ENCODE data around the gene PCA3. TPM values are rescaled to one million over a fixed set of nuclear protein-coding genes. Genes with fewer than 3 reads are reported as not detected.
"Not testable (repeated sequence)": the region's sequence is repeated elsewhere in the genome, so short reads cannot be mapped to it uniquely, and the experiment has no call there.

The PCA3 gene
- total RNA-seq, 2 experiments from 2014 or later = not detected

DNA sequence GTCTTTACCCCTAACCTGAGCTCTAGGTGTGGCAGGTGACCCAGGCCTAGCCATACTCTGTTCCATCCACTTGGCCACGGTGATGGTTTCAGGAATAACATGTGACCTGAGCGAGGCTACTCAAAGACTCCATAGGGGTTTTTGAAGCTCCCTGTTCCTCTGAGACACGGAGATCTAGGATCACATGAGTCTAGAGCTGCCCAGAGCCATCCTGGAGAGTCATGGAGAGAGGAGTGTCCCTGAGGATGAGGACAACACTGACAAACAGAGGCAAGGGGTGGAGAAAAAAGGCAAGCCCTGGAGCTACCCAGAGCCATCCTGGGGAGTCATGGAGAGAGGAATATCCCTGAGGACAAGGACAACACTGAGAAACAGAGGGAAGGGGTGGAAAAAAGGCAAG, 29.5 kb upstream of the PCA3 start:
- Mint-ChIP-seq H3K27ac (no peak overlapping the region), H3K27me3 (peaks cover 20% of the 10 kb centered on the region), H3K9me3 (no peaks in the 10 kb centered on the region), H3K4me1 (no peaks in the 10 kb centered on the region), H3K4me3 (no peak overlapping the region), H3K36me3 (ENCODE audit: low read depth) (no peaks in the 10 kb centered on the region)
- no peak for DNase-seq
- ChIA-PET CTCF (no interaction called here), POLR2A (no interaction called here)

DNA sequence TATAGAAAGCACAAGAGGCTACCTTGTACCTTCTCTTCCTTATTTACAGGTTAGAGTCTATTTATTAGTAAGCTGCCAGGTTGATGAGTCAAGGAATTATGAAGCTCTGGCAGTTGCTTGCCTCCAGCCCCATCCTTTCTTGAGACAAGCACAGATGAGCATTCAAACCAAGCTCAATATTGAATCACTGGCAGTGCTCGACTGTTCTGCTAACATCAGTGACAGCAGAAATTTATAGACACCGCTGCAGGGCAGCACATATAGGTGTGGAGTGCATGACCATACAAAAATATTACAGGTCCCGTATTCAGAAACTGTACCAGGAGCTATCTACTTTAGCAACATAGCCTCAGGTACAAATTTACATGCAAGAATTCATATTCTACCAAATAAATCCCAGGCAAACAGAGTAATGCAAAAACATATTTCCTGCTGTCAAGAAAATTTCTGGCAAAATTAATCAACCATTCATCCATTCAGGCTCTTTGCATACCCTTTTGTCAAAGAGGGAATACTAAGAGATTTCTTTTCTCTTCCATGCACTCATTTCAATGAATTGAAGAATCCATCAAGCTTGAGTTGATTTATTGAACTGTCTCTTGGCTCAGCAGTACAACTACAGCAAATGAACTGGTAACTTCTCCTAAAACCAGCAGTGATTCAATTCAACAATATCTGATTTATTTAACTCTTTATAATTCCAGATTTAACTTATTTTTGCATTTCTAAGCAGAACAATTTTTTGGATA, 26.9 kb upstream of the PCA3 start:
- Mint-ChIP-seq H3K27me3 (peaks cover 15% of the 10 kb centered on the region), H3K36me3 (ENCODE audit: low read depth) (no peaks in the 10 kb centered on the region), H3K4me1 (no peaks in the 10 kb centered on the region), H3K27ac (no peak overlapping the region), H3K9me3 (no peaks in the 10 kb centered on the region), H3K4me3 (no peak overlapping the region)
- no peak for DNase-seq
- ChIA-PET CTCF (interaction anchor here (0.6 kb wide), 1 partner anchor 399 kb away, joined by 4 read pairs; no protein-coding TSS in a partner anchor), POLR2A (no interaction called here)

DNA sequence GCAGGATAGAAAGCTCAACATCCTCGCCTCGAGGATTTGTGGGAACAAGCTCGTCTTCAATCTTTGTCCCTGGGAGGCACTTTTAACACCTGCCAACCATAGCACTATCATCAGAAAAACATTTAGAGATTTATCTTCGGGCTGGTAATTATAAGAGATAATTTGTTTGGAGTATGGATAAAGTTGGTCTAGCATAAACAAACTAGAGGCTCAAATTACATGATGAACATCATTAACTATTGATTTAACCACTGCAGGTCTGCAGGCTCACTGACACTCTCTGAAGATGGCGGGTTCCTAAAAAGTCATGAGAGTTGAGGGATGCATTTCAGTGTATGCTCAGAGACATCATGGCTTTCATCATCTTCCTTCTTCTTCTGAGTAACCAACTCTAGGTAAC, 25.8 kb upstream of the PCA3 start:
- CTCF ChIA-PET = no interaction called here
- POLR2A ChIA-PET = no interaction called here
- no peak overlapping the region for H3K27ac Mint-ChIP-seq
- no peaks in the 10 kb centered on the region for H3K4me1 Mint-ChIP-seq
- peaks cover 4% of the 10 kb centered on the region for H3K9me3 Mint-ChIP-seq
- H3K36me3 Mint-ChIP-seq (ENCODE audit: low read depth) = no peaks in the 10 kb centered on the region
- H3K4me3 Mint-ChIP-seq = no peak overlapping the region
- peaks cover 12% of the 10 kb centered on the region for H3K27me3 Mint-ChIP-seq
- no peak for DNase-seq

DNA sequence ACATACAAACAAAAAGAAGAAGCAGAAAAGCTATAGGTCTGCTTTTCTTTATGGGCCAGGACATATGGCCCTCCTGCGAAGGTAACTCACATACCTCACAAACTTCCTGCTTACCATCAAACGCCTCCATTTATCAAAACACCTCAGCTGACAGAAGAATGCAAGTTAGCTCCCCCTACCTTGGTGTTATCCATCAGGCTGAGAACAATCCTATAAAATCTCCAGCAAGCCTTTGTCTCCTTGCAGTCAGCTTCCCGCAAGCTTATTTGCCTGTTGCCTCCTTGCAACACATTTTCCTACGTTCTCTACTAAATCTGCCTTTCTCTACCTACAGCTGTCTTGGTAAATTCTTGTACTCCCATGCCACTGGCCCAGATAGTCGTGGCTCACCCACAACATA, 22.7 kb upstream of the PCA3 start:
- POLR2A ChIA-PET = no interaction called here
- H3K27me3 Mint-ChIP-seq = peaks cover 5% of the 10 kb centered on the region
- peaks cover 6% of the 10 kb centered on the region for H3K4me1 Mint-ChIP-seq
- DNase-seq = no peak
- H3K4me3 Mint-ChIP-seq = no peak overlapping the region
- H3K9me3 Mint-ChIP-seq = peaks cover 4% of the 10 kb centered on the region
- CTCF ChIA-PET = no interaction called here
- H3K27ac Mint-ChIP-seq = no peak overlapping the region
- H3K36me3 Mint-ChIP-seq (ENCODE audit: low read depth) = no peaks in the 10 kb centered on the region

DNA sequence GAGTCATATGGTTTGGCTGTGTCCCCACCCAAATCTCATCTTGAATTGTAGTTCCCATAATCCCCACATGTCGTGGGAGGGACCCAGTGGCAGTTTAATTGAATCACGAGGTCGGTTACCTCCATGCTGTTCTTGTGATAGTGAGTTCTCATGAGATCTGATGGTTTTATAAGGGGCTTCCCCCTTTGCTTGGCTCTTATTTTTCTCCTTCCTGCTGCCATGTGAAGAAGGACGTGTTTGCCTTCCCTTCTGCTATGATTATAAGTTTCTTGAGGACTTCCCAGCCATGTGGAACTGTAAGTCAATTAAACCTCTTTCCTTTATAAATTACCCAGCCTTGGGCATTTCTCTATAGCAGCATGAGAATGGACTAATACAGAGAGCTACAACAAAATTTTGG, 21.3 kb upstream of the PCA3 start:
- not testable (repeated sequence) for H3K36me3 Mint-ChIP-seq (ENCODE audit: low read depth); H3K9me3 Mint-ChIP-seq

DNA sequence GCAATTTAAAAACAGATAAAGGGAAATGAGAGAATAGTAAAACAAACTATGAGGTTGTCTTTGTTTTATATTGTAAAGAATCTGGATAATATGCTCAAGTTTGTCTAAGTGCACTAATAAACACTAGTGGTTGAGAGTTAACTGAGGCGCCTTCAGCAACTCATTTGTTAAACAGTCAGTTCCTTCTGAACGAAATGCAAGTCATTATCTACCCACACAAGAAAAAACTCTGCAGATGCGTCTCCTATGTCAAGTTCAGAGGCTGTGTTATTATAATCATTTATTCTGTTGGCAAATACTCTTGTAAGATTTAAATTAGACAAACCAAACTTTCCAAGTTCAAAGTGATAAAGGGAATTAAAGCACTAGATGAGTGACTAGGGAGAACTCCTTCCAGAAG, 20.3 kb upstream of the PCA3 start:
- Mint-ChIP-seq H3K27ac (no peak overlapping the region), H3K4me1 (peaks cover 6% of the 10 kb centered on the region), H3K36me3 (ENCODE audit: low read depth) (no peaks in the 10 kb centered on the region), H3K27me3 (peaks cover 3% of the 10 kb centered on the region), H3K4me3 (no peak overlapping the region), H3K9me3 (peaks cover 4% of the 10 kb centered on the region)
- ChIA-PET CTCF (no interaction called here), POLR2A (no interaction called here)
- no peak for DNase-seq

More for the DNA sequence above, 21.3 kb upstream of the PCA3 start:
- POLR2A ChIA-PET, H3K4me1 Mint-ChIP-seq, H3K27ac Mint-ChIP-seq, DNase-seq, H3K4me3 Mint-ChIP-seq, H3K27me3 Mint-ChIP-seq: not testable (repeated sequence)
- CTCF ChIA-PET = interaction anchor here (0.6 kb wide), 1 partner anchor 300 kb away, joined by 3 read pairs; no protein-coding TSS in a partner anchor

DNA sequence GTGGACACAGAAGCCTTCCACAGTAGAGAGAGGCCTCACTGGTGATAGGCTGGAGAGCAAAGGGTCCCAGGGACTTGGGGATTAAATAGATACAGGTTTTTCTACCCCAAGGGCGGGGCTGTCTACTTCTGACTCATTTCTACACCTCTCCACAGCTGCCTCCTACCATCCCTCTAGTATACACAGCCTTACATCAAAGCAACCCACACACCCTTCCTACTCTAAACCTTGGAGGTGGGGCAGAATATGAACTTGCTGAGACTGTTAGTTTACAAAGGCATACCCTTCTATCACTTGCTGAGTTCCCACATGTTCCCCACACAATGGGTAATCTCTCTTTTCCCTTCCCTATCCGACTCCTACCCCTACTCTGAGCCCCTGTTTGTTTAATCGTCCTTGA, 19.9 kb upstream of the PCA3 start:
- peaks cover 6% of the 10 kb centered on the region for H3K4me1 Mint-ChIP-seq
- peaks cover 3% of the 10 kb centered on the region for H3K27me3 Mint-ChIP-seq
- no peak overlapping the region for H3K4me3 Mint-ChIP-seq
- ChIA-PET CTCF (no interaction called here), POLR2A (no interaction called here)
- no peaks in the 10 kb centered on the region for H3K36me3 Mint-ChIP-seq (ENCODE audit: low read depth)
- H3K9me3 Mint-ChIP-seq = peaks cover 4% of the 10 kb centered on the region
- no peak for DNase-seq
- no peak overlapping the region for H3K27ac Mint-ChIP-seq

DNA sequence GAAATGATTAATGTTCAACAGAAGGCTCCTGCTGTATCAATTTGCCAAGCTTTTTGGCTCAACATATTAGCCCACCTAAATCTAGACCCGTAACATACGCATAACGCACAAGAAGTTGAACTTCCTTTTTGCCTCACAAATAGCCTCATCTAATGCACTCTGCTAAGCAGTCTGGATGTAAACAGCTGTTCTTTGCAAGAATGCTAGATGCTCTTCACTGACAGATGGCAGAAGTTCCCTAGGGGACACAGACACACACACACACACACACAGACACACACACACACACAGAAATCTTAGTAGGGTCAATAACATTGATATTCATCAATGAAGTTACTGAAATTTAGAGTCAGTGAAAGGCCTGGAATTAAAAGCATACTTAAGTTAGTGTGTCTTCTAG, 13.2 kb upstream of the PCA3 start:
- ChIA-PET POLR2A (no interaction called here), CTCF (no interaction called here)
- peaks cover 3% of the 10 kb centered on the region for H3K27me3 Mint-ChIP-seq

DNA sequence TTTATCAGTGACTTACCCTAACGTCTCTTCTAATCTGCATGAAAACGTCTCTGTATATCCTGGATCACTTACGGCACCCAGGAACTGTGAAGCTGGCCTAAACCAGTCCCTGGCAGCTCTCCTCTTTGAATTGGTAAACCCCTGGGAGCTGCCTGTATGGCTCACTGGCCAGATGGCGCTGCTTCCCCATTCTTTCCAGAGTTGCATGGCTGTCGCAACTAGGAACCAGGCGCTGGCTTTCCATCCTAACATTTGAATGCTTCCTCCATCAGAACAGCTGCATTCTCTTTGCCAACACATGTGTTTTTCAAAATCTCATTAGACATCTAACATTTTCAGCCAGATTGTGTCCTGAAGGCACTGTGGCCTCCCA, 8.0 kb upstream of the PCA3 start:
- ChIA-PET CTCF (interaction anchor here (1.1 kb wide), 1 partner anchor 36 kb away, joined by 3 read pairs; no protein-coding TSS in a partner anchor), POLR2A (interaction anchor here (0.6 kb wide), 1 partner anchor 89 kb away, joined by 3 read pairs; no protein-coding TSS in a partner anchor)
- Mint-ChIP-seq H3K27me3 (no peaks in the 10 kb centered on the region), H3K36me3 (ENCODE audit: low read depth) (no peaks in the 10 kb centered on the region), H3K4me1 (no peaks in the 10 kb centered on the region), H3K4me3 (no peak overlapping the region), H3K9me3 (no peaks in the 10 kb centered on the region), H3K27ac (no peak overlapping the region)
- DNase-seq = no peak

More for the DNA sequence above, 13.2 kb upstream of the PCA3 start:
- no peak for DNase-seq
- H3K9me3 Mint-ChIP-seq = no peaks in the 10 kb centered on the region
- no peaks in the 10 kb centered on the region for H3K36me3 Mint-ChIP-seq (ENCODE audit: low read depth)
- no peak overlapping the region for H3K4me3 Mint-ChIP-seq
- no peak overlapping the region for H3K27ac Mint-ChIP-seq
- H3K4me1 Mint-ChIP-seq = no peaks in the 10 kb centered on the region

DNA sequence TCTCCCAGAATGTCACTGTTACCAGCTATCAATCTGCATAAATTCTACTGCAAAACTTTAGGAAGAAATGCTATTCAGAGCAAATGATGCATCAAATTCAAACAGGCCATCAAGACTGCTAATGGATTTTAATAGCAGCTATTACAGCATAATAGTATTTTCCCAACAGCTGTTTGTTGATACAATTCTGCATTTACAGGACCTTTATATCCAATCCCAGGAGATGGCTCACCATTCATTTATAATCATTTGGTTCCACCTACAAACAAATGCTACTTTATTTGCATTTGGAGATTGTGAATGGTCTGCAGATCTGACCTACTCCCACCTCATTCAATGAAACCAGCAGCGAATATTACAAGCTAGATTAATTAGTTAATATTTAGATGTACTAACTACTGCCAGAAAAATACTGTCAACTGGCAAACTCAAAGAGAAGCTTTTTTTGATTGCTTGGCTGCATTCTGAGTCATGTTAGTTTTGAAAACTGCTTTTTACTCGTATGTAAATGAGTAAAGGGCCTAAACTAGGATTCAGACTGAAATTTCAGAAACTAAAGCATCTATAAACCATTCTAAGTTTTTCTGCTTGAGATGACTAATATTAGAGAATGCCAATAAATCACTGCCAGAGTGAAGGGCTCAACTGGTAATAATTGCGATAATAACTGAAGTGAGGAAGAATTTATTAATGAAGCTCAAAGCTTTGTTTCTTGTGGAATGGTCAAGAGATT, 7.1 kb upstream of the PCA3 start:
- DNase-seq = no peak
- Mint-ChIP-seq H3K4me1 (no peaks in the 10 kb centered on the region), H3K27ac (no peak overlapping the region), H3K9me3 (no peaks in the 10 kb centered on the region), H3K27me3 (no peaks in the 10 kb centered on the region), H3K4me3 (no peak overlapping the region), H3K36me3 (ENCODE audit: low read depth) (no peaks in the 10 kb centered on the region)
- POLR2A ChIA-PET = no interaction called here
- CTCF ChIA-PET = no interaction called here

DNA sequence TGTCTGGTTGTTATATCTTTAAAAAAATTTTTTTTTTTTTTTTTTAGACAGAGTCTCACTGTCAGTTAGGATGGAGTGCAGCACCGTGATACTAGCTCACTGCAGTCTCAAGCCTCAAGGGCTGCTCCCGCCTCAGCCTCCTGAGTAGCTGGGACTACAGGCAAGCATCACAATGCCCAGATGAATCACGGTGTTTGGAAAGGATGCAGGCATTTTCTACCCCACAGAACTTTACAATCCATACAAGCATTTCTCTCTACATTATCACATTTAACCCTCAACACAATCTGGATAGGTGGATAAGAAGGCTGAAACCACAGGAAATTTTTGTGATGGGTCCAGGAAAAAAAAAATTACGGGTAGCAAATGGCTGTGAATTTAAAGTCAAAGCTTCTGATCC, 5.8 kb upstream of the PCA3 start:
- POLR2A ChIA-PET = no interaction called here
- H3K36me3 Mint-ChIP-seq (ENCODE audit: low read depth) = no peaks in the 10 kb centered on the region

DNA sequence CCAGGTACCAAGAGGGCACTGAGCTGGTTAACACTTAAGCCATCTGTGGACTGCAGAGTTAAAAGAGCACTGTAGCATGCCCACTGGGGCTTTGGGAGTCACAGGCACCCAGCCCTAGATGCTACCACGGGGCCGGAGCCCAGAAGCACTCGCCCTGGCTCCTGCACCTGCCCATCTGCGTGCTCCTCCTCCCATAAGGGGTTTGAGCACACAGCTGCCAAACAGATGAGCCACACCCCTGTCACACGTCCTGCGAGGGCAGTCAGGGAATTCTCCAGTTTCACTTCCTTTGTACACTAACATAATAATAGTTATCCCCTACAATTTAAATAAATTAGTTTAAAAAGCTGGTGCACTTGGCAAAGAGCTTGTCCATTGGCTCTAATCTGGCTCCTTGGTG, 4.5 kb upstream of the PCA3 start:
- ChIA-PET POLR2A (no interaction called here), CTCF (no interaction called here)
- Mint-ChIP-seq H3K27ac (no peak overlapping the region), H3K4me1 (no peaks in the 10 kb centered on the region), H3K9me3 (no peaks in the 10 kb centered on the region), H3K4me3 (no peak overlapping the region), H3K36me3 (ENCODE audit: low read depth) (no peaks in the 10 kb centered on the region), H3K27me3 (no peaks in the 10 kb centered on the region)
- DNase-seq = no peak

More for the DNA sequence above, 5.8 kb upstream of the PCA3 start:
- Mint-ChIP-seq H3K27ac (no peak overlapping the region), H3K4me1 (no peaks in the 10 kb centered on the region), H3K9me3 (no peaks in the 10 kb centered on the region), H3K27me3 (no peaks in the 10 kb centered on the region), H3K4me3 (no peak overlapping the region)
- no peak for DNase-seq
- CTCF ChIA-PET = no interaction called here

DNA sequence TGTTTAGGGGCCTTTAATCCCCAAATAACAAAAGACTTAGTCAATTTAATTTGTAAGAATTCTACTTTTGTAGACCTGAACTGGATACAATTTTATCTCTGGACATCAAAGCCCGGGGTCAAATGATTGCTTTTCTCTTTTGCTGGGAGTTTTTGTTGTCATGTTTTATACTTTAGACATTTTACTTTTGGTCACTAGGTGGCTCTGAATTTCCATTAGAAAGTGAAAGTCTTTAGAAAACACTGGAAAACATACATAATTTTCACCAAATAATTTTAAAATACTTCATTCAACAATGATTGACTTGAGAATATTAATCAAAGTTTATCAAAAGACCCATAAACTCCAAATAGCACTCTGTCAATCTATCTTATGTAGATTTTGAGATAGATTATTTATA, 2.8 kb upstream of the PCA3 start:
- ChIA-PET CTCF (no interaction called here), POLR2A (no interaction called here)
- Mint-ChIP-seq H3K27ac (no peak overlapping the region), H3K4me3 (no peak overlapping the region), H3K27me3 (no peaks in the 10 kb centered on the region), H3K9me3 (no peaks in the 10 kb centered on the region), H3K36me3 (ENCODE audit: low read depth) (no peaks in the 10 kb centered on the region), H3K4me1 (no peaks in the 10 kb centered on the region)
- DNase-seq = no peak

DNA sequence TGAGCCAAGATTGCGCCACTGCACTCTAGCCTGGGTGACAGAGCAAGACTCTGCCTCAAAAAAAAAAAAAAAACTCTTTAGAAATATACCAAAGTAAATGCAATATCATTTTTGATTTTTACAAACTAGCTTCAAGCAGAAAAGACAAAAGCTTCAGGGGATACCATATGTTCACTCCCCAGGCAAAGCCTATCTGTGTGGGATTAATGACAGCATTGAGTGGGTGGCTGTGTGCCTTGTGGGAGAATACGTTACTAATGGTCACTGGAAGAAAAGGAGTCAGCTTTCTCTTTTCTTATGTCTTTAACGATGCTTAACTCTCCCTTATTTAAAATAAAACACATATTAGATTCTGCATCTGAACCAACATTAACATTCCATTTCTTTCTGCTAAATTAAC, 1.9 kb downstream of the PCA3 start:
- DNase-seq = no peak
- POLR2A ChIA-PET = no interaction called here

More for the DNA sequence above, 1.9 kb downstream of the PCA3 start:
- no peaks in the 10 kb centered on the region for H3K36me3 Mint-ChIP-seq (ENCODE audit: low read depth)
- no peaks in the 10 kb centered on the region for H3K9me3 Mint-ChIP-seq
- CTCF ChIA-PET = interaction anchor here (1.1 kb wide), 1 partner anchor 19 kb away, joined by 4 read pairs; no protein-coding TSS in a partner anchor
- H3K27ac Mint-ChIP-seq = no peak overlapping the region
- no peaks in the 10 kb centered on the region for H3K27me3 Mint-ChIP-seq
- no peak overlapping the region for H3K4me3 Mint-ChIP-seq
- peaks cover under 1% of the 10 kb centered on the region for H3K4me1 Mint-ChIP-seq
